GM19043 (cell line): Measurements from ENCODE around the gene GNPTG.

Experiments used
- ATAC-seq: cut with Tn5 transposase; IDR thresholded peaks from one replicate; pipeline ENCODE4 v1.9.1; 2021; ENCODE audit warnings: low read depth; ENCODE audit not compliant: unreplicated experiment

Gene GNPTG

DNA sequence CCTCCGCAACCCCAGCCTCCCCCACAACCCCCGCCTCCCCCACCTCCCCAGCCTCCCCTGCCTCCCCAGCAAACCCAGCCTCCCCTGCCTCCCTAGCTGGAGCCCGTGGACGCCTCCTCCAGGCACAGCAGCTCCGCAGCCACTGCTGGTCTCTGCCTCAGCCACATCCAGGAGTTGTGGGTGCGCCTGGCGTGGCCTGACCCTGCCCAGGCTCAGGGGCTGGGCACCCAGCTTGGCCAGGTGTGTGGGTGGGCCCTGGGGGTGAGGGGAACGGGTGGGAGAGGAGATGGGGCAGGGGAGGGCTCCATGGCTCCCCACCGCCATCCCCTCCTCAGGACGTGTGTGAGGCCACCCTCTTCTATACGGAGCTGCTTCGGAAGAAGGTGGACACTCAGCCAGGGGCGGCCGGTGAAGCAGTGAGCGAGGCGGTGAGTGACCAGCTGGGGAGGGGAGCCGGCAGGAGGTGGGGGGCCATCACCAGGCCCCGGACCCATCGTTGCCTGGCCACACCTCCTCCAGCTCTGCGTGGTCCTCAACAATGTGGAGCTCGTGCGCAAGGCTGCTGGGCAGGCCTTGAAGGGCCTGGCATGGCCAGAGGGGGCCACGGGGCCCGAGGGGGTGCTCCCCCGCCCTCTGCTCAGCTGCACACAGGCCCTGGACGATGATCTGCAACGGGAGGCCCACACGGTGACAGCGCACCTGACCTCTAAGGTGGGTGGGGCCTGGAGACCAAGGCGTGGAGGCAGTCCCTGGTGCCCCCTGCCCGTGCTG, 5.9 kb upstream of the GNPTG start:
- no peak for ATAC-seq

DNA sequence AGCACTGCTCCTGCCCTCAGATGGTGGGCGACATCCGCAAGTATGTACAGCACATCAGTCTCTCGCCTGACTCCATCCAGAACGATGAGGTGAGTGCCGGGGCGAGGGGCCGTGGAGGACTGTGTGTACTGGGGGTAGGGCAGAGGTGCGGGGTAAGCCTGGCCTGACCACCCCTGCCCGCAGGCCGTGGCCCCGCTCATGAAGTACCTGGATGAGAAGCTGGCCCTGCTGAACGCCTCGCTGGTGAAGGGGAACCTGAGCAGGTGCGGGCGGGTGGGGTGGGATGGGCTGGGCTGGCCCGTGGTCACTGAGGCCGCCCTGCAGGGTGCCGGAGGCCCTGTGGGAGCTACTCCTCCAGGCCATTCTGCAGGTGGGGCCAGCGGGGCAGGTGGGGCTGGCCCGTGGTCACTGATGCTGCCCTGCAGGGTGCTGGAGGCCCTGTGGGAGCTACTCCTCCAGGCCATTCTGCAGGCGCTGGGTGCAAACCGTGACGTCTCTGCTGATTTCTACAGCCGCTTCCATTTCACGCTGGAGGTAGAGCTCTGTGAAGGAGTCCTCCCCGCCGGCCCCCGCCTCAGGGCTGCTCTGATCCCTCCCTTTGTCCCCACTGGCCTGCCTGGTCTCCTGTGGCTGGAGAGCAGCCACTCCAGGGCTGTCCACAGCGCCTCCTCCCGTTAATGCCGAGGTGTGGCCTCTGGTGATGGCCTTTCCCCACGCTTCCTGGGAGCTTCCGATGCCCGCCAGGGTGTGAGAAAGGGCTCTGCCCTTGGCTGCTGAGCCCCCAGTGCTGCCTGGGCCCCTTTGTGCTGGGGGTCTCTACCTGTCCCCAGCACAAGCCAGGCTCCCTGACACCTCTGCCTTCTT, 5.1 kb upstream of the GNPTG start:
- ATAC-seq, result no peak

DNA sequence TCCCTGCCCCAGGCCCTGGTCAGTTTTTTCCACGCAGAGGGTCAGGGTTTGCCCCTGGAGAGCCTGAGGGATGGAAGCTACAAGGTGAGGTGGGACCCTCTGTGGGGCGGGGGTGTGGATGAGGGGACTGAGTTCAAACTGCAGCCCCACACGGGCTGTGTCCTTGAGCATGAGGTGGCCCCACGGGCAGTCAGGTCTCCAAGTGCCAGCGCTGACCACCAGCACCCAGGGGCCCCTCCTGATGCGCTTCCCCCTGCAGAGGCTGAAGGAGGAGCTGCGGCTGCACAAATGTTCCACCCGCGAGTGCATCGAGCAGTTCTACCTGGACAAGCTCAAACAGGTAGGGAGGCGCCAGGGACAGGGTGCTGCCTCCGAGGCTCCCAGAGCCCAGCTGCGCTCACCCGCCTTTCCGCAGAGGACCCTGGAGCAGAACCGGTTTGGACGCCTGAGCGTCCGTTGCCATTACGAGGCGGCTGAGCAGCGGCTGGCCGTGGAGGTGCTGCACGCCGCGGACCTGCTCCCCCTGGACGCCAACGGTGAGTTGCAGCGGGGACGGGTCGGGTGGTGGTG, 4.4 kb upstream of the GNPTG start:
- no peak for ATAC-seq

GRCh38 chr16:1347962-1348361, 3.8 kb upstream of the GNPTG start:
- ATAC-seq, result no peak

DNA sequence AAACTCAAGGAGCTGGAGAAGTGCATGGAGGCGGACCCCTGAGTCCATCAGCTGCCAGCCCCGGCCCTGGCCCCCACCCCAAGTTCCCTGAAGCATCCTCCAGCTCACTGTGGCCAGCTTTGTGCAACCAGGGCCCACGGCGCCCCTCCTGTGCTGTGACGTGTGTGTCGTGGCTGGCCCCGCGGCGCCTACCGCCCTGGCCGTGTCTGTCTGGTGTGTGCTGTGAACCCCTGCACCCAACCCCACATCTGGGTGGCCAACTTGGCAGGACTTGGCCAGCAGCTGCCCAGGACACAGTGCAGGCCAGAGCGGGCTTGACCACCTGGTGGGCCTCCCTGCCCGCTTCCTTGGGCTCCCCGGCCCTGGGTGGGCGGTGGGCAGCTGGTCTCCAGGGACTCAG, 3.3 kb upstream of the GNPTG start:
- no peak for ATAC-seq

GRCh38 chr16:1348926-1349325, 2.8 kb upstream of the GNPTG start:
- no peak for ATAC-seq

DNA sequence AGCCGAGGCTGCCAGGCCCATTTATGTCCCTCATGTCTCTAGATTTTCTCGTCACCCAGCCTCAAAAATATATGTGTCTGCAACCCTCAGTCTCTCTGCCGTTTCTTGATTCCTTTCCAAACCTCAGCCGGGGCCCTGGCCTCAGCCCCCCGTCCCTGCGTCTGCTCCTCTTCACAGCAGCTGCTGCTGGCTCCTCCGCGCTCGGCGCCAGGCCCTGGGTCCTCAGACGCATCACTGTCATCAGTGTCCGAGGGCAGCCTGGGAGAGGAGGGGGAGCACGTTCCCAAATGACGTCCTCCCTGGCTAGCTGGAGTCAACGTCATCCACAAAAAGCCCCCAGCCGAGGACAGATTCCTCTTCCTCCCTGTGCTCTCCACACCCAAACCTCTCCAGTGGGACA, 2.4 kb upstream of the GNPTG start:
- ATAC-seq, result no peak

DNA sequence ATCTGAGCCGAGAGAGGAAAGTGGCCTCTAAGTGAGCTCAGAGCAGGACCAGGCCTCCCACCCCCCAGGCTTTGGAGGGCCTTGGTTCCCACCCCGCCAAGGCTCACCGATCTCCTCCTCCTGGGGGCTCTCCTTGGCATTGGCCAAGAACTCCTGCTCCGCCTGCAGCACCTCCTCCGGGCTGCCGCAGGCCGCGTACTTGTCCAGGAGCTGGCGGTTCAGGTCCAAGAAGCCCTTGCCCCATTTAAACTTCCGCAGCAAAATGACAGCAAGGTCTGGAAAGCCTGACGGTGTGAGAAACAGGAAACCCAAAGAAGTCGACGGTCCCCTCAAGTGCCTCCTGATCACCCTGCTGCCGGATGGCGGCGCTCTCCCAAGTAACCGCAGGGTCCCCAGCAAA, 1.8 kb upstream of the GNPTG start:
- no peak for ATAC-seq

- ATAC-seq, result no peak
Observed at GRCh38 chr16:1350691-1351090, 1.0 kb upstream of the GNPTG start.

DNA sequence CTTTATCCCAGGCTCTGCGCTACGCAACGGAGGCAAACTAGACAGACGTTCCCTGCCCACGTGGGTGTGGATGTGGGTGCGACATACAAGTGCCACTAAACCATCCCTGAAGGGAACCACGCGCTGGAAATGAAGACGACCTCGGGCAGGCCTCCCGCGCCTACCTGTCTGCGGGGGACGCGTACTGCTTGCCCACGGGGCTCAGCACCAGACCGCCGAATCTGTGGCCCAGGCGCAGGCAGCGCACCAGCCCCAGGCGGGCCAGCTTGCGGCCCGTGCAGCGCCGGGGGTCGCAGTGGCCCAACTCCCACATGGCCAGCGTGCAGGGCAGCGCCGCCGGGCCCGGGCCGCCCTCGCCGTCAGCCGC, 533 bp upstream of the GNPTG start:
- ATAC-seq, result no peak

GRCh38 chr16:1354815-1355540, 3.2 kb downstream of the GNPTG start:
- no peak for ATAC-seq

- ATAC-seq, result no peak
Observed at GRCh38 chr16:1355591-1355990, 3.9 kb downstream of the GNPTG start.

DNA sequence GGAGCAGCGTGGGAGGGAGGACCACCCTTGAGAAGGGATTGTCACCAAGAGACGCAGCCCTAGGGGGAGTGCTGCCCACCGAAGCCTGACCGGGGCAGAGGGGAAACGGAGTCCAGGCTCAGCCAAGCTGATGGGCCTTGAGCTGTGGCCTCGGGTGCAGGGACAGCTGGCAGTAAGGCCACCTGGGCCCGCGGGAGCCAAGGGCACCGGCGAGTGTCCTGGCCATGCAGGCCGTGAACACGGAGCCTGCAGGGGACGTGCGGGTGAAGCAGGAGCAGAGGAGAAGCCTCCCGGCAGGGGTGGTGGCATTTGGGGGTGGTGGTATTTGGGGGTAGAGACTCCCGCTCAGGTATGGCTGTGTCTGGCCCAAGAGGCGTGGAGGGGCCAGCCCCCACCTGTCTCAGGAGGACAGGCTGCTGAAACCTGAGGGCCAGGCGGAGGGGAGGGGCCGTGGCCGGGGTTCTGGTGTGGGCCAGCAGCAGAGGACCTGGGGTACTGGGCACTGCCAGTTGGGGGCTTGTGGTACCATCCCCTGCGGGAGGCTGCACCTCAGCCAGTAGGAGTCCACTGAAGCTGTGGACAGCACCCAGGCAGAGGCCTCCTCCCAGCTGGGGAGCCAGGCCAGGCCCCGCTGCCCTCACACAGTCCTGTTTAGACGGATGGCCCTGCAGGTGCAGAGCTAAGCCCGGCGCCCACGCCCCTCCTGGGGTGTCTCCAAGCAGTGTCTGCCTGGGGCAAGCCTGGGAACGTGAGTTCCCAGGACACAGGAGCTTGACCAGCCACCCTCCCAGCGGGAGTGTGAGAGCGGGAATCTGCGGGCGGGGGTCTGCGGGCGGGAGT, 4.5 kb downstream of the GNPTG start:
- no peak for ATAC-seq

GRCh38 chr16:1357906-1358566, 6.3 kb downstream of the GNPTG start:
- no peak for ATAC-seq

DNA sequence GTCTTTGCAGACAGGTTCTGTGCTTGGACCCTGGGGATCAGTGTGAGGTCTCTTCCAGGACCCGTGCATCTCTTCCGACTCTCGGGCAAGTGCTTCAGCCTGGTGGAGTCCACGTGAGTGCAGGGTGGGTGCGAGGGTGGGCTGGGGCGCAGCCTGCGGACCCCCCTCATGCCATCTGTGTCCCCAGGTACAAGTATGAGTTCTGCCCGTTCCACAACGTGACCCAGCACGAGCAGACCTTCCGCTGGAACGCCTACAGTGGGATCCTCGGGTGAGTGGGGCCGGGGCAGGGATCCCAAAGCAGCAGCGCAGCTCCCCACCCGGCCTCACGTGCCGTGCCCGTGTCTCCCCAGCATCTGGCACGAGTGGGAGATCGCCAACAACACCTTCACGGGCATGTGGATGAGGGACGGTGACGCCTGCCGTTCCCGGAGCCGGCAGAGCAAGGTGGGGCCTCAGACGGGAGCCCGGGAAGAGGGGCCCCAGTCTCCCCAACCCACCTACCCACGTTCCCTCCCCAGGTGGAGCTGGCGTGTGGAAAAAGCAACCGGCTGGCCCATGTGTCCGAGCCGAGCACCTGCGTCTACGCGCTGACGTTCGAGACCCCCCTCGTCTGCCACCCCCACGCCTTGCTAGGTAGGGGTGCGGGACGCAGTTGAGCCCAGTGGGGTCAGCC, 10.1 kb downstream of the GNPTG start:
- no peak for ATAC-seq

- ATAC-seq, result no peak
Observed at GRCh38 chr16:1362807-1363206, 11.1 kb downstream of the GNPTG start.

- no peak for ATAC-seq
Observed at GRCh38 chr16:1363501-1364041, 11.8 kb downstream of the GNPTG start.

GRCh38 chr16:1364510-1364909, 12.8 kb downstream of the GNPTG start:
- no peak for ATAC-seq
